ENCODE data around the gene ZNF443. TPM values are rescaled to one million over a fixed set of nuclear protein-coding genes. Genes with fewer than 3 reads are reported as not detected.
"Not testable (repeated sequence)": the region's sequence is repeated elsewhere in the genome, so short reads cannot be mapped to it uniquely, and the experiment has no call there.

ZNF443 gene
- total RNA-seq = 3.2 and 3.4 TPM in 2 replicates
- polyA plus RNA-seq = 0.48 and 0.65 TPM in 2 replicates
- polyA plus RNA-seq (2011; cell fraction: cytosol; rRNA removed) = 0.75 and 0.90 TPM in 2 replicates
- polyA plus RNA-seq (2011; cell fraction: nucleus; rRNA removed) = 3.0 TPM in 2 replicates
- 1.2 and 1.5 TPM in 2 replicates for polyA plus RNA-seq (2012)
- polyA minus RNA-seq = 1.0 and 1.6 TPM in 2 replicates
- polyA minus RNA-seq (2011; cell fraction: cytosol; rRNA and poly(A)+ RNA removed) = 0.92 TPM
- polyA minus RNA-seq (2011; cell fraction: nucleus; rRNA and poly(A)+ RNA removed) = 2.3 and 2.6 TPM in 2 replicates
- percentile 68 among the genes with signal in this experiment for Bru-seq, nascent RNA
- BruChase-seq, experiment 1, labeled RNA remaining after a 6-hour chase = percentile 76 among the genes with signal in this experiment
- BruChase-seq, experiment 2, labeled RNA remaining after a 2-hour chase = percentile 90 among the genes with signal in this experiment
- long read RNA-seq, transcript ZNF443-201 (4 exons, 2,663 nt) = major isoform, 7 of 7 reads
- long read RNA-seq, partial matches to known transcripts = 0 of 7 reads
- long read RNA-seq, other reads (novel, unspliced or antisense) = 0 of 7 reads

- FAIRE-seq (peak; percentile 98), DNase-seq (ENCODE audit: low read depth, low spot score) (peak; percentile 99)
- POLR2A ChIA-PET = no interaction called here
- TF ChIP-seq CTCF (IDR thresholded peaks at IDR 0.05; ENCODE audit: extremely low read depth in 1 of 2, insufficient read depth in 1 of 2, low read depth in 1 of 2, low read length in 2 of 2) (peak in 1 of 2 donors; percentile 6), POLR2AphosphoS5 (IDR thresholded peaks at IDR 0.05; ENCODE audit: insufficient read depth, low read depth, low read length) (peak; percentile 70), FOS (IDR thresholded peaks at IDR 0.05; ENCODE audit: borderline replicate concordance, insufficient read depth, low read length) (no peak), POLR2A (IDR thresholded peaks at IDR 0.05; ENCODE audit: low read depth, low read length) (peak; percentile 29)
- Histone ChIP-seq H3K4me1 (ENCODE audit: control insufficient read depth, extremely low read depth, insufficient read depth, low read length) (peaks cover 2% of the 10 kb centered on the region), H3K9me3 (replicated peaks; ENCODE audit: control insufficient read depth, insufficient read depth, low read length) (no peaks in the 10 kb centered on the region), H4K20me1 (replicated peaks; ENCODE audit: control insufficient read depth, extremely low read depth, insufficient read depth, low read length) (no peaks in the 10 kb centered on the region), H3K27ac (ENCODE audit: insufficient read depth, low read depth, low read length) (peak within 1 kb of the TSS; percentile 4), H3K4me3 (replicated peaks in 1 of 3; ENCODE audit: insufficient read depth in 1 of 3, low read depth in 1 of 3, low read length in 3 of 3) (peak within 1 kb of the TSS; percentile 51 to 93 (median 59)), H3K9me1 (replicated peaks; ENCODE audit: control insufficient read depth, extremely low read depth, insufficient read depth, low read length) (no peaks in the 10 kb centered on the region), H3K36me3 (ENCODE audit: control insufficient read depth in 2 of 2, extremely low read depth in 1 of 2, insufficient read depth in 2 of 2, low read length in 2 of 2) (no peaks in the 10 kb centered on the region), H3K4me2 (ENCODE audit: insufficient read depth, low read length) (peak within 1 kb of the TSS; percentile 76), H3K27me3 (ENCODE audit: control insufficient read depth in 2 of 2, insufficient read depth in 2 of 2, low read length in 2 of 2) (no peaks in the 10 kb centered on the region), H3K9ac (replicated peaks; ENCODE audit: extremely low read depth, insufficient read depth, low read length) (peak within 1 kb of the TSS; percentile 11), H2AFZ (ENCODE audit: low read depth, low read length) (peak within 1 kb of the TSS; percentile 86), H3K79me2 (ENCODE audit: control insufficient read depth, insufficient read depth, low read length) (no peaks in the 10 kb centered on the region)
- CTCF ChIA-PET = interaction anchor here (0.8 to 1.2 kb wide), 2 partner anchors 40 to 517 kb away, joined by 3 read pairs; partner anchors contain the start of gene ZNF799
- BruUV-seq (replicated peaks) = no TSS peak
- intact Hi-C loops (cut with micrococcal nuclease) = loop anchor here (1.0 to 2.0 kb wide), 4 partner anchors 39 to 170 kb away; partner anchors contain the start of genes ZNF490, ZNF709, ZNF791 and ZNF799
- dilution Hi-C loops (cut with MboI; ENCODE audit: extremely low pct_ligation_motif_present, low sequenced_read_pairs) = no loop called here
Measured at GRCh38 chr19:12440541-12441316, at the start of gene ZNF443. Gene ZNF443 (minus strand): TSS chr19:12441021. CDS start chr19:12440914, 107 bp downstream.

- H3K27me3 ChIP-seq (ENCODE audit: control insufficient read depth in 2 of 2, insufficient read depth in 2 of 2, low read length in 2 of 2); DNase-seq (ENCODE audit: low read depth, low spot score); POLR2A ChIA-PET; H3K9ac ChIP-seq (replicated peaks; ENCODE audit: extremely low read depth, insufficient read depth, low read length); H3K4me1 ChIP-seq (ENCODE audit: control insufficient read depth, extremely low read depth, insufficient read depth, low read length); H3K9me3 ChIP-seq (replicated peaks; ENCODE audit: control insufficient read depth, insufficient read depth, low read length); FAIRE-seq; dilution Hi-C loops (cut with MboI; ENCODE audit: extremely low pct_ligation_motif_present, low sequenced_read_pairs); H3K27ac ChIP-seq (ENCODE audit: insufficient read depth, low read depth, low read length); H3K4me2 ChIP-seq (ENCODE audit: insufficient read depth, low read length); H4K20me1 ChIP-seq (replicated peaks; ENCODE audit: control insufficient read depth, extremely low read depth, insufficient read depth, low read length); H3K36me3 ChIP-seq (ENCODE audit: control insufficient read depth in 2 of 2, extremely low read depth in 1 of 2, insufficient read depth in 2 of 2, low read length in 2 of 2); H3K79me2 ChIP-seq (ENCODE audit: control insufficient read depth, insufficient read depth, low read length); H2AFZ ChIP-seq (ENCODE audit: low read depth, low read length); CTCF ChIA-PET; BruUV-seq (replicated peaks); H3K4me3 ChIP-seq (replicated peaks in 1 of 3; ENCODE audit: insufficient read depth in 1 of 3, low read depth in 1 of 3, low read length in 3 of 3); H3K9me1 ChIP-seq (replicated peaks; ENCODE audit: control insufficient read depth, extremely low read depth, insufficient read depth, low read length); intact Hi-C loops (cut with micrococcal nuclease): not testable (repeated sequence)
Measured at GRCh38 chr19:12486265-12486783, 45.5 kb upstream of the ZNF443 start.

Data from endothelial cell of umbilical vein (primary cell).